ENCODE data around the gene KRTAP10-1. TPM values are rescaled to one million over a fixed set of nuclear protein-coding genes. Genes with fewer than 3 reads are reported as not detected.

The KRTAP10-1 gene
- total RNA-seq, 1 experiment from 2014 or later, result 0.47 TPM

DNA sequence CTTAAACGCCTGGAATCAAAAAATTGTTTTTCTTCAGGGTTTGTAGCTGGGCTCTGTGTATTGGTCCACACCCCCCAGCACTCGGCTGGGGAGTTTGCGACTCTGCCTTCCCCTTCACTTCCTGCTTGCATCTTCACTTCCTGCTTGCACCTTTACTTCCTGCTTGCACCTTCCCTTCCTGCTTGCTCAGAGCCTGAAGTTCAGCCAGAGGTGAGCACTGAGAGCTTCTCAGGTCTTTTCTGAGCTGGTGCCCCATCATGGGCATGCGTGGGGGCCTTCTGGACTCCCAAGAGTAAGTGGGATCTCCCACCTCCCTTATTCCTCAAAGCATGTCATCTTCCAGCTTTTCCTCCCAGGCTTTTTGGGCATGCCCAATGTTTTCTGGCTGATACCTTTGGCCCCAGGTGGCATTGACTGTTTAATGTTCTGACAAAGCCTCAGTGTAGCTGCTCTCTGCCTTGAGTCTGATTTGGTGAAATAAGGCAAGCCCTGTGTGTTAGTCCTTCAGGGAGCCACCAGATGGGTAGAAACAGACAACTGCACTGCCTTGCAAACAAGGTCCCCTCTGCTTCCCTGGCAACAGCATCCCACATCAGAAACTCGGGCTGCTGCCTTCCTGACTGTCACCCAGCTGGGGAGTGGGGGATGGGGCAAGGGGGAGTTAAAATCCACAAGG lies 7.8 kb upstream of the KRTAP10-1 start:
- H3K36me3 ChIP-seq (ENCODE audit: insufficient read depth, low read length, poor library complexity, severe bottlenecking), result no peaks in the 10 kb centered on the region
- H3K4me3 ChIP-seq (ENCODE audit: low read depth, low read length, poor library complexity, severe bottlenecking), result no peak overlapping the region
- no peaks in the 10 kb centered on the region for H3K4me1 ChIP-seq (ENCODE audit: insufficient read depth, low read length, poor library complexity, severe bottlenecking)
- no TSS peak for BruUV-seq (replicated peaks)
- intact Hi-C loops (cut with micrococcal nuclease; ENCODE audit: unreplicated experiment), result loop anchor here (10.0 kb wide), 1 partner anchor 57 kb away; the partner anchor contains the start of gene KRTAP10-7
- ChIA-PET POLR2A (ENCODE audit: low non-redundant PET) (no interaction called here), CTCF (no interaction called here)
- no peak for DNase-seq (ENCODE audit: low spot score)
- peaks cover 10% of the 10 kb centered on the region for H3K9me3 ChIP-seq (ENCODE audit: low read depth, low read length, poor library complexity, severe bottlenecking)
- no peak for TF ChIP-seq EZH2 (IDR thresholded peaks at IDR 0.05; ENCODE audit: borderline replicate concordance, low read depth, low read length, poor library complexity, severe bottlenecking)
- TF ChIP-seq, protein P1, sequence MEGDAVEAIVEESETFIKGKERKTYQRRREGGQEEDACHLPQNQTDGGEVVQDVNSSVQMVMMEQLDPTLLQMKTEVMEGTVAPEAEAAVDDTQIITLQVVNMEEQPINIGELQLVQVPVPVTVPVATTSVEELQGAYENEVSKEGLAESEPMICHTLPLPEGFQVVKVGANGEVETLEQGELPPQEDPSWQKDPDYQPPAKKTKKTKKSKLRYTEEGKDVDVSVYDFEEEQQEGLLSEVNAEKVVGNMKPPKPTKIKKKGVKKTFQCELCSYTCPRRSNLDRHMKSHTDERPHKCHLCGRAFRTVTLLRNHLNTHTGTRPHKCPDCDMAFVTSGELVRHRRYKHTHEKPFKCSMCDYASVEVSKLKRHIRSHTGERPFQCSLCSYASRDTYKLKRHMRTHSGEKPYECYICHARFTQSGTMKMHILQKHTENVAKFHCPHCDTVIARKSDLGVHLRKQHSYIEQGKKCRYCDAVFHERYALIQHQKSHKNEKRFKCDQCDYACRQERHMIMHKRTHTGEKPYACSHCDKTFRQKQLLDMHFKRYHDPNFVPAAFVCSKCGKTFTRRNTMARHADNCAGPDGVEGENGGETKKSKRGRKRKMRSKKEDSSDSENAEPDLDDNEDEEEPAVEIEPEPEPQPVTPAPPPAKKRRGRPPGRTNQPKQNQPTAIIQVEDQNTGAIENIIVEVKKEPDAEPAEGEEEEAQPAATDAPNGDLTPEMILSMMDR (conservative IDR thresholded peaks at IDR 0.05; ENCODE audit: low read depth, low read length), result no peak
- H3K27me3 ChIP-seq (replicated peaks; ENCODE audit: insufficient read depth, low read depth, low read length, poor library complexity), result no peaks in the 10 kb centered on the region
- H3K27ac ChIP-seq (ENCODE audit: low read depth, low read length, poor library complexity, severe bottlenecking), result no peak overlapping the region

DNA sequence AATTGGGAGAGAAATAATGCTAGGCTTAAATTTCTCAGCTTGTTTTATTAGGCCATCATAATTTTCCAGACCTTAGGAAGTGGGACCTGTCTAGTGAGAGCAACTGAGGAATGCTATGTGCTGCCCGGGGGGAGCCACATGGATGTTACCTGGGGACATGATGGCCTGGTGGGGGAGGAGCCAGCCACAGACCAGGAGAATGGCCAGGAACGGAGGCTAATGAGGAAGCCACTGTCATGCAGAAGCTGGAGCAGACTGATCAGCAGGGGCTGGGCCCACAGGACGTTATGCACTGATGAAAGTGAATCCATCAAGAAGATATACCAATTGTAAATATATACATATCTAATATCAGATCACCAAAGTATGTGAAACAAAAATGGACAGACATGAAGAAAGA lies 4.6 kb upstream of the KRTAP10-1 start:
- BruUV-seq (replicated peaks), result no TSS peak
- ChIA-PET CTCF (no interaction called here), POLR2A (ENCODE audit: low non-redundant PET) (no interaction called here)
- Histone ChIP-seq H3K36me3 (ENCODE audit: insufficient read depth, low read length, poor library complexity, severe bottlenecking) (no peaks in the 10 kb centered on the region), H3K27ac (ENCODE audit: low read depth, low read length, poor library complexity, severe bottlenecking) (no peak overlapping the region), H3K9me3 (ENCODE audit: low read depth, low read length, poor library complexity, severe bottlenecking) (peaks cover 22% of the 10 kb centered on the region), H3K4me3 (ENCODE audit: low read depth, low read length, poor library complexity, severe bottlenecking) (no peak overlapping the region), H3K27me3 (replicated peaks; ENCODE audit: insufficient read depth, low read depth, low read length, poor library complexity) (no peaks in the 10 kb centered on the region), H3K4me1 (ENCODE audit: insufficient read depth, low read length, poor library complexity, severe bottlenecking) (no peaks in the 10 kb centered on the region)
- no peak for TF ChIP-seq EZH2 (IDR thresholded peaks at IDR 0.05; ENCODE audit: borderline replicate concordance, low read depth, low read length, poor library complexity, severe bottlenecking)
- TF ChIP-seq, protein P1 (conservative IDR thresholded peaks at IDR 0.05; ENCODE audit: low read depth, low read length), result no peak
- no peak for DNase-seq (ENCODE audit: low spot score)
- intact Hi-C loops (cut with micrococcal nuclease; ENCODE audit: unreplicated experiment), result loop anchor here (10.0 kb wide), 1 partner anchor 60 kb away; the partner anchor contains the start of gene KRTAP10-7

DNA sequence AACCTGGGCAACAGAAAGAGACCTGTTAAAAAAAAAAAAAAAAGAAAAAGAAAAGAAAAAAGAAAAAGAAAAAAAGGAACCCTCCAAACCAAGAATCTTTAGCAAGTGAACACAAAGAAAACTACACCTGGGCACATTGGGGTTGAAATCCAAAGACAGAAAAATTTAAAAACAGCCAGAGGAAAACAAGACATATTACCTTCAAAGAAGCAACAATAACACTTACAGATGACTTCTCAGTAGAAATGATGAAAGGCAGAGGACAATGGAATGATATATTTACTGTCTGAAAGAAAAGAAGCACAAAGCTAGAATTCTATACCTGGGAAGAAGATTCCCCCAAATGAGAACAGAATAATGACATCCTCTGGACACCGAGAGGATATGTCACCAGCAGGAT lies 2.7 kb upstream of the KRTAP10-1 start:
- intact Hi-C loops (cut with micrococcal nuclease; ENCODE audit: unreplicated experiment), result loop anchor here (10.0 kb wide), 1 partner anchor 62 kb away; the partner anchor contains the start of gene KRTAP10-7
- Histone ChIP-seq H3K9me3 (ENCODE audit: low read depth, low read length, poor library complexity, severe bottlenecking) (peaks cover 22% of the 10 kb centered on the region), H3K27me3 (replicated peaks; ENCODE audit: insufficient read depth, low read depth, low read length, poor library complexity) (no peaks in the 10 kb centered on the region), H3K36me3 (ENCODE audit: insufficient read depth, low read length, poor library complexity, severe bottlenecking) (no peaks in the 10 kb centered on the region), H3K4me3 (ENCODE audit: low read depth, low read length, poor library complexity, severe bottlenecking) (no peak overlapping the region), H3K27ac (ENCODE audit: low read depth, low read length, poor library complexity, severe bottlenecking) (no peak overlapping the region), H3K4me1 (ENCODE audit: insufficient read depth, low read length, poor library complexity, severe bottlenecking) (no peaks in the 10 kb centered on the region)
- TF ChIP-seq, protein P1 (conservative IDR thresholded peaks at IDR 0.05; ENCODE audit: low read depth, low read length), result no peak
- no peak for TF ChIP-seq EZH2 (IDR thresholded peaks at IDR 0.05; ENCODE audit: borderline replicate concordance, low read depth, low read length, poor library complexity, severe bottlenecking)
- ChIA-PET POLR2A (ENCODE audit: low non-redundant PET) (no interaction called here), CTCF (no interaction called here)
- no TSS peak for BruUV-seq (replicated peaks)
- no peak for DNase-seq (ENCODE audit: low spot score)

Measured in A673 (cell line).